Stimulated activated CD4-positive, alpha-beta T cell treated with anti-CD3 and anti-CD28 coated beads, Interleukin-15, amount 100 ng/mL, for 24 hours (primary cell): ENCODE results near the gene ZBTB8OS.
"Not testable (repeated sequence)": the region's sequence is repeated elsewhere in the genome, so short reads cannot be mapped to it uniquely, and the experiment has no call there.

Experiments
- DNase-seq: peaks from one replicate; pipeline ENCODE4 v3.0.0-alpha.2; 2020

ZBTB8OS gene

DNA sequence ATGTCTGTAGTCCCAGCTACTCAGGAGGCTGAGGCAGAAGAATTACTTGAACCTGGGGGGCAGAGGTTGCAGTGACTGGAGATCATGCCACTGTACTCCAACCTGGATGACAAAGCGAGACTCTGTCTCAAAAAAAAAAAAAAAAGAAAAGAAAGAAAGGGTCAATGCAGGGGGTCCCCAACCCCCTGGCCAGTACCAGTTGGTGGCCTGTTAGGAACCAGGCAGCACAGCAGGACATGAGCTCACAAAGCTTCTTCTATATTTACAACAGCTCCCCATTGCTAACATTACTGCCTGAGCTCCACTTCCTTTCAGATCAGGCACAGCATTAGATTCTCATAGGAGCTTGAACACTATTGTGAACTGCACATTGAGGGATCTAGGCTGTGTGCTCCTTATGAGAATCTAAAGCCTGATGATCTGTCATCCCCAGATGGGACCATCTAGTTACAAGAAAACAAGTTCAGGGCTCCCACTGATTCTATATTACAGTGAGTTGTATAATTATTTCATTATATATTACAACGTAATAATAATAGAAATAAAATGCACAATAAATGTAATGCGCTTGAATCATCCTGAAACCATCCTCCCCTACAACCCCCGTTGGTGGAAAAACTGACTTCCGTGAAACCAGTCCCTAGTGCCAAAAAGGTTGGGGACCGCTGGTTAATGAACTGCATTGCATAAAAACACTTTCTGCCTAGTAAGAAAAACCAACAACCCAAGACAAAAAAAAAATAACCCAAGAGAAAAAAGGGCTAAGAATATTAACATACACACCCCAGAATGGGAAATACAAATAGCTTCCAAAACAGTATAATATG lies 2.8 kb downstream of the ZBTB8OS start:
- peak; percentile 53 for DNase-seq

- DNase-seq, result no peak
These were observed 5.9 kb downstream of the ZBTB8OS start for GRCh38 chr1:32644426-32644825.

GRCh38 chr1:32642292-32642827 lies 8.0 kb downstream of the ZBTB8OS start:
- DNase-seq, result not testable (repeated sequence)

DNA sequence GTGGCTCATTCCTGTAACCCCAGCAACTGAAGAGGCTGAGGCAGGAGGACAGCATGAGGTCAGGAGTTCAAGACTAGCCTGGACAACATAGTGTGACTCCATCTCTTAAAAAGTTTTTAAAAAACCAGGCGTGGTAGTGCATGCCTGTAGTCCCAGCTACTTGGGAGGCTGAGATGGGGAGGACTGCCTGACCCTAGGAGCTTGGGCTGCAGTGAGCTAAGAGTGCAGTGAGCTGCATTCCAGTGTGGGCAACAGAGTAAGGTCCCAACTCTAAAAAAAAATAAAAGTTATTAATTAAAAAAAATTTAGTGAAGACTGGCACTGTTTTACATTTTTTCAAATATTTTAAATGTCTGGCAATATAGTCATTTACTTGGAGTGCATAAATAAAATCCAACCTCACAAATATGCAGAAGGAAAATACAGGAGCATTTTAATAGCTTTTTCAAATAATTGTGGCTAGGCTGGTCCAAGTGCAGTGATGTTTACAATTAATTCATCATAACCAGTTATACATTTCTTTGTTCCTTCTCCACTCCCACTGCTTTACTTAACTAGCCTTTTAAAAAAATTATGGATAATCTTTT lies 10.8 kb downstream of the ZBTB8OS start:
- no peak for DNase-seq

DNA sequence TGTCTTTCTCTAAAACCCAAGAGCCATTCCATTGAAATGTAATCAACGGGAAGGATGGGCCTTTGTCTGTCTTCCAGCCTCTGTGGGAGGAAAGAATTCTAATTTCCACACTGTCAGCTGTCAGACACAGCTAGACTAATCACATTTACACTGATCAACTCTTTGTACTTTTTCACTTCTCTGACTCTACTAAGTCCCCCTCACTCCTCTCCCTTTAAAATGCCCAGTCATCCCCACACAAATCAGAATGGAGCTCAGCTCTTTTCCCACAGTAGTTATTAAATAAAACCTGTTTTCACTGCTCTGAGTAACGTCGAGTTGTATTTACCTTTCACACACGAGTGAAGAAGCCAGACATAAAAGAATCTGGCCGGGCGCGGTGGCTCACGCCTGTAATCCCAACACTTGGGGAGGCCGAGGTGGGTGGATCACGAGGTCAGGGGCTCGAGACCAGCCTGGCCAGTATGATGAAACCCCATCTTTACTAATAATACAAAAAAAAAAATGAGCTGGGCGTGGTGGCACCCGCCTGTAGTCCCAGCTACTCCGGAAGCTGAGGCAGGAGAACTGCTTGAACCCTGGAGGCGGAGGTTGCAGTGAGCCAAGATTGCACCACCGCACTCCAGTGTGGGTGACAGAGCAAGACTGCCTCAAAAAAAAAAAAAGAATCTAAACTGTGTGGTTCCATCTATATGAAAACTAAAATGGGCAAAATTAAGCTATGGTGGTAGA lies 13.3 kb downstream of the ZBTB8OS start:
- DNase-seq, result no peak

DNA sequence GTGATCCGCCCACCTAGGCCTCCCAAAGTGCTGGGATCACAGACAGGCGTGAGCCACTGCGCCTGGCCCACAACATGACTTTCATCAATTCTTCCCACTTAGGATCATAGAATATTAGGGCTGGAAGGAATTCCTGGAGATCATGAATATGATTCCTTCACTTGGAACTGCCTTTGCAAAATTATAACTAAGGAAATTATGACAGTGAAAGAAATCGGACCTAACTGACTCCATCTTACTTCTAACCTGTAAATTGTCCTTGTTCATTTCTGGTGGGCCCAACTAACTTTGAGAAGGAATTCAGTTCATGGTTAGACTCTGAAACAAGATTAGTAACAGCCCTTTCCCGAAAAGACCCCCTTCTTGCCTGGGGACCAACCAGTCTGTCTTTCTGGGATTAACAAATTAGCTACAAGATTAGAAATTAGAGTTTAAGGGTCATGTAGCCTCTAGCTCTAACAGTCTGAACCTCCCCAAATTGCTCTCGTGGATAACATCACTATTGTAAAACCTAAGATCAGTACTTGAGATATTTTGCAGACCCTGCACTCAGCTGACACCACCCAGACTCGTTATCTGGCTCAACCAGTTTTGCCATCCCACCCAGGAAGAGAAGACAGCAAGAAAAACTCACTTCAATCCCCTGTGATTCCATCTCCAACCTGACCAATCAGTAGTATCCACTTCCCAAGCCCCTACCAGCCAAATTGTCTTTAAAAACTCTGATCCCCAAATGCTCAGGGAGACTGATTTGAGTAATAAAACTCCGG lies 14.7 kb downstream of the ZBTB8OS start:
- no peak for DNase-seq

DNA sequence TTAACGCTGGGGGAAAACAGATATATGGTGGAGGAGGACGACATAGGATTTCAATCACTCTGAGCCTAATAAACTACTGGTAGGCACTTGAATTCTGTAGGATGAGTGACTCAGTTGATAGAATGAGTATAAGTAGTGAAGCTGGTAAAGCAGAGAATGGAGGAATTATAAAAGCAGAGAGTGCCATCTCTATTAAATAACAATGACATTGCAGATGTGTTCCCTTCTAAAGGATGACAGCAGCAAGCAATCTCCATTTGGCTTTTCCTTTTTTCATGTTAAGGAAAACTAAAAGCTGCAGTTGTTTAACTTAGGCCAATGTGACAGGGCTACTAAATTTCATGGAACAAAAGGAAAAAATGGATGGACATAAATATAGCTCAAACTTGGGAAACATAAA lies 17.5 kb downstream of the ZBTB8OS start:
- DNase-seq, result no peak

- DNase-seq, result not testable (repeated sequence)
These were observed 20.2 kb downstream of the ZBTB8OS start for GRCh38 chr1:32630173-32630572.

DNA sequence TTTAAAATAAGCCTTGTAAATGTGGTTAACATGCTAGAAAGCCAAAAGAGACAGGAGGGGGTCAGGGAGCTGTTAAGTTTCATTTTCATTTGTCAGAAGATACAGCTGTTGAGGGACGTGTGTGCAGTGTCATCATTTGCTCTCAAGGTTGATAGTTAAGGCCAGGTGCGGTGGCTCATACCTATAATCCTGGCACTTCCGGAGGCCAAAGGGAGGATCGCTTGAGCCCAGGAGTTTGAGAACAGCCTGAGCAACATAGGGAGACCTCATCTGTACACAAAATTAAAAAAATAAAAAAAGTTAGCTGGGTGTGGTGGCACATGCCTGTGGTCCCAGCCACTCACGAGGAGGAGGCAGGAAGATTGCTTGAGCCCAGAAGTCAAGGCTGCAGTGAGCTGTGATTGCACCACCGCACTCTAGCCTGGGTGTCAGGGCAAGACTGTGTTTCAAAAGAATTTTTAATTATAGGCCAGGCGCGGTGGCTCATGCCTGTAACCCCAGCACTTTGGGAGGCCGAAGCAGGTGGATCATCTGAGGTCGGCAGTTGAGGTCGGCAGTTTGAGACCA lies 22.7 kb downstream of the ZBTB8OS start:
- DNase-seq, result no peak

DNA sequence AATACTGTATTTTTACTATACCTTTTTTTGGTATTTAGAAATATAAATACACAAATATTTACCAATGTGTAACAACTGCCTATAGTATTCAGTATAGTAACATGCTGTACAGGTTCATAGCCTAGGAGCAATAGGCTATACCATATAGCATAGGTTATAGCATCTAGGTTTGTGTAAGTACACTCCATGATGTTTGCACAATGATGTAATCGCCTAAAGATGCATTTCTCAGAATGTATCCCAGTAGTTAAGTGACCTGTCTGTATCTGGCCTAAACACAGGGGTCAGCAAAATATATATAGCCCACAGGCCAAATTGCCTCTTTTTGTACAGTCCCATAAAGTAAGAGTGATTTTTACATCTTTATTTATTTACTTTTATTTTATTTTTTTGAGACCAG lies 24.2 kb downstream of the ZBTB8OS start:
- DNase-seq, result no peak

DNA sequence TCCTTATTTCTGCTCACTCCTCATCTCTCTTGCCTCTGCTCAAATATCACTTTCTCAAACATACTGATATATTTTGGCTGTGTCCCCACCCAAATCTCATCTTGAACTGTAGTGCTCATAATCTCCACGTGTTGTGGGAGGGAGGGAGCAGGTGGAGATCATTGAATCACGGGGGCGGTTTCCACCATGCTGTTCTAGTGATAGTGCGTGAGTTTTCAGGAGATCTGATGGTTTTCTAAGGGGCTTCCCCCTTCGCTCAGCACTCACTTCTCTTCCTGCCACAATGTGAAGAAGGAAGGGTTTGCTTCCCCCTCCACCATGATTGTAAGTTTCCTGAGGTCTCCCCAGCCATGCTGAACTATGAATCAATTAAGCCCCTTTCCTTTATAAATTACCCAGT lies 26.6 kb downstream of the ZBTB8OS start:
- DNase-seq, result peak; percentile 72

DNA sequence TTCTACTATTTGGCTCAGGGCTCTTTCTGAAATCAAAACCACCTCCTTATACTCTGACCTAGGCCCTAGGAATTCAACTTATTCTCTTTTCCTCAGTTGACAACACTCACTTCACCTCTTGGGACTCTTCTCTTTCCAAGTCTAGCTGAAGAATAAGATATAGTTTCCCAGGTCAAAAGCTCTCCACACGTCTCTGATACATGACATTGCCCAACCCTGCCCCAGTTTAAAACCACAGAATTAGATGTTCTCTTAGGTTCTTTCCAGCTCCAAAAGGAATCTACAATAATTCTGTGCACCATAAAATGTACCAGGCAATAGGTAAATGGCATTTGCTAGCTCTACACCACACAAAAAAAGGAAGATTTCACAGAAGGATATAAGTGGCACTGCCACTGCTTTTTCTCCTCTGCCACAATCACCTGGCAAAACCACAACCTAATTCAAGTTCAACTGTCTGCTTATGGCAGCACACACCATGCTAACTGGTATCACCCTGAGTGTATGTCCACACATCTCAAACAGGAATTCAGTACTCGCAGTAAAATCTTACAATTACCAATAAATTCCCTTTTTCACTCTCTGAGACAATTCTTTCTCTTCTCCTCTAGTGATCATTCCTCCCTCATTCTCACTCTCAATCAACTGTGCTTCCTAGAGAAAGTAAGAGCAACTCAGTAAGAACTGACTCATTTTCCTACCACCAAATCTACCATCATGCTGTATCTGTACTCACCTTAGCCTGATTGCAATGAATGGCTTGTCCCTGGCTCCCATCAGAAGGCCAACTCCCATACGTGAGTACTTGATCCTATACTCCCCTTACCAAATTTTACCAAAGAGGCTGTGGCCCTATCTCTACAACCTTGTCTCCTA lies 27.3 kb downstream of the ZBTB8OS start:
- peak; percentile 44 for DNase-seq

GRCh38 chr1:32622205-32622604 lies 28.1 kb downstream of the ZBTB8OS start:
- DNase-seq, result no peak

DNA sequence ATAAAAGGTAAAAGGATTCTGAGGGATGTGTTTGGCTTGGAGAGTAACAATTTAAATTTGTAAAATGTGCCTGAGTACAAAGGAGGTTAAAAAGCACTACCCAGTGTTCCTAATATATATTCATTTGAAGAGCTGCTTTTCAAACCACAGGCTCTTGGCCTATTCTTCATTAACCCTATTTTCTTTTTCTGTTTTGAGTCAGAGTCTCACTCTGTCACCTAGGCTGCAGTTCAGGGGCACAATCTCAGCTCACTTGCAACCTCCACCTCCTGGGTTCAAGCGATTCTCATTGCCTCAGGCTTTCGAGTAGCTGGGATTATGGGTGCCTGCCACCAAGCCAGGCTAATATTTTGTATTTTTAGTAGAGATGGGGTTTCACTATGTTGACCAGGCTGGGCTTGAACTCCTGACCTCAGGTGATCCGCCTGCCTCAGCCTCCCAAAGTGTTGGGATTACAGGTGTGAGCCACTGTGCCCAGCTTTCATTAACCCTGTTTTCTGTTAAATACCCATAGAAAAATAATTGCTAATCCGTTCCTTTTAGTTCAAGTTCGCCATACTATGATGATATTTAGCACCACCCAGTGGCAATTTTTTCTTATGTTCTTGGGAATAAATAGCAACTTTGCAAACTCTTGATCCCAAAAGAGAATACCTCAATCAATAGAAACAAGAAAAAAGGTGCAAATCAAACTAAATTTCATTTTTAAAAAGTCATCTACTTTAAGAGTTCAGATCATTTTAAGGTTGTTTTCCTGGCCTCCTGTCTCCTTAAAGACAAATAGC lies 30.5 kb downstream of the ZBTB8OS start:
- peak; percentile 14 for DNase-seq

GRCh38 chr1:32618673-32619221 lies 31.6 kb downstream of the ZBTB8OS start:
- no peak for DNase-seq

DNA sequence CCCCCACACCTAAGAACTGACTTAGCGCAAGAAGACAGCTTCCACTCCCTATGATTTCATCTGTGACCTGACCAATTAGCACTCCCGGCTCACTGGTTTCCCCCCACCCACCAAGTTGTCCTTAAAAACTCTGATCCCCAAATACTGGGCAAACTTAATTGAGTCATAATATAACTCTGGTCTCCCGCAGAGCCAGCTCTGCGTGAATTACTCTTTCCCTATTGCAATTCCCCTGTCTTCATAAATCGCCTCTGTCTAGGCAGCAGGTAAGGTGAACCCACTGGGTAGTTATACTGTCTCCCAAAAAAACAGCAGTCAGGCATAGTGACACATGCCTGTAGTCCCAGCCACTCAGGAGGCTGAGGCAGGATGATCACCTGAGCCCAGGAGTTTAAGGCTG lies 36.9 kb downstream of the ZBTB8OS start:
- DNase-seq, result no peak

- peak; percentile 77 for DNase-seq
These were observed 38.0 kb downstream of the ZBTB8OS start for GRCh38 chr1:32612189-32612881.

- DNase-seq, result no peak
These were observed 38.5 kb downstream of the ZBTB8OS start for GRCh38 chr1:32611859-32612188.

DNA sequence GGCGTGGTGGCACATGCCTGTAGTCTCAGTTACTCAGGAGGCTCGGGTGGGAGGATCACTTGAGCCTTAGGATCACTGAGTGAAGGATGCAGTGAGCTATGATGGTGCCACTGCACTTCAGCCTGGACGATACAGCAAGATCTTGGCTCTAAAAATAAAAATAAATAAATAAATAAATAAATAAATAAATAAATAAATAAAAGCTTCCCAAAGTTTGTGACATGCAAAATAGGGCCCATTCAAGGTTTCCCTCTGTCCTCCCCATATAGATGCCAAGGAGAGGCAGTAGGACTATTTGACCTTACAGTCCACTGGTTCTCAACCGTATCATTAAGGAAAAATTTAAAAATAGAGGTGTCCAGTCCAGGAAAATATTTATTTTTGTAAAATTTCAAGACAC lies 41.2 kb downstream of the ZBTB8OS start:
- DNase-seq, result no peak
